ENCODE measurements around the gene RNASEH2C.

RNASEH2C gene

DNA sequence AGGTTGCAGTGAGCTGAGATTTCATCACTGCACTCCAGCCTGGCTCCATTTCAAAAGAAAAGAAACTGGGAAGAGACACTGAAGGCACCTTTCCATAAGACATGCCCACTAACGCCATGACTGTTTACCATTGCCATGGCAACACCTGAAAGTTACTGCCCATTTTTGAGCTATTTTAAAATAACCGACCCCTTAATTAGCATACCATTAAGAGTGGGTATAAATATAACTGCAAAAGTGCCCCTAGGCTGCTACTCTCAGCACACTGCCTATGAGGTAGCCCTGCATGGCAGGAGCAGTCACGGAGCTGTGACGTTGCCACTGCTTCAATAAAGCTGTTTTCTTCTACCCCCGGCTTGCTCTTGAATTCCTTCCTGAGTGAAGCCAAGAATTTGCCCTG, 9.9 kb upstream of the RNASEH2C start:
- no peak for TF ChIP-seq CTCF (IDR thresholded peaks at IDR 0.05; ENCODE audit: extremely low read depth, insufficient read depth, missing control alignments)
- in situ Hi-C loops (cut with MboI; ENCODE audit: low pct_unique_long_range_greater_than_20kb, low sequenced_read_pairs, unreplicated experiment) = no loop called here

DNA sequence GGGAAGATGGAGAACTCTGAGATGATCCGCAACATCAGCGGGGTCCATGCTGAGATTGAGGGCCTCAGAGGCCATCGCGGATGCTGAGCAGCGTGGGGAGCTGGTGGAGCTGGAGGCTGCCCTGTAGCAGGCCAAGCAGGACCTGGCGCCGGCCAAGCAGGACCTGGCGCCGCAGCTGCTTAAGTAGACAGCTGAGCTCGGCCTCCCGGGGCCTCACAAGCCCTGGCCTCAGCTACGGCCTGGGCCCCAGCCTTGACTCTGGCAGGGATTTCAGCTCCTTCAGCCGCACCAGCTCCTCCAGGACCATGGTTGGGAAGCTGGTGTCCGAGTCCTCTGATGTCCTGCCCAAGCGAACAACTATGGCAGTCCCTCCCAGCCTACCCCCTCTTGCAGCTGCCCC, 7.3 kb upstream of the RNASEH2C start:
- TF ChIP-seq CTCF (IDR thresholded peaks at IDR 0.05; ENCODE audit: extremely low read depth, insufficient read depth, missing control alignments) = no peak
- in situ Hi-C loops (cut with MboI; ENCODE audit: low pct_unique_long_range_greater_than_20kb, low sequenced_read_pairs, unreplicated experiment) = no loop called here
- no peak for DNase-seq (ENCODE audit: low spot score)

More for the DNA sequence above, 9.9 kb upstream of the RNASEH2C start:
- no peak for DNase-seq (ENCODE audit: low spot score)

DNA sequence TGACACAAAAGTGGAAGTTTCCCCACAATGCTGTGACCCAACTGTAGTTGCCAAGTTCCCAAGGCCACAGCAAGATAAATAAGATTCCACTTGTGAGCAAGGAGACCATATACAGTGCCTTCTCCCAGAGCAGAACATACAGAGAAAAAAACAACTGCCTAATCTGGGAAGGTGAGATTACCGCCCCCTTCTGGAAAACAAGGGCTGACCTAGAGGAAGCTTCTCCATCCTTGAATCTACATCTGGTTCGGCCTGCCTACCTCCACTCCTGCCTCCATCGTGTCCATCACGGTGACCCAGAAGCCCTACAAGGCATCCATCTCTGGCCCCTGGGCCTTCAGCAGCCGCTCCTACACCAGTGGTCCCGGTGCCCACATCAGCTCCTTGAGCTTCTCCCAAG, 6.1 kb upstream of the RNASEH2C start:
- no peak for TF ChIP-seq CTCF (IDR thresholded peaks at IDR 0.05; ENCODE audit: extremely low read depth, insufficient read depth, missing control alignments)
- in situ Hi-C loops (cut with MboI; ENCODE audit: low pct_unique_long_range_greater_than_20kb, low sequenced_read_pairs, unreplicated experiment) = no loop called here
- no peak for DNase-seq (ENCODE audit: low spot score)

DNA sequence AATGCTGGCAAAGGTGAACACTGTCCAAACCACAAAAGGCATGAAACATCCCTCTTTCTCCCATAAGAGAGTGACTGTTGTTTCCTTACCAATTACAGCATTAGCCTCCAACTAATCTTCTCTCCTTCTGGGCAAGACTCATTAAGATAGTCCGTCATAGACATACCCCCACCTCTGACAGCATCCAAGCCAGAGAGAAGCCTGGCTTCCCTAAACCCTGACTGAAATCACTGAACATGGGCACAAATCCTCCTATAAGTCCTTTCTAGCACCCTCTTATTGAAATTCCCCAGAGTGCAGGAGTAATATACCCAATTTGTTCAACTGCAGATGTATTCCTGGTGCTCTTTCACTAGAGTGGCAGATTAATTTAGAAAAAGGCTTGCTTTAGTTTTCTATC, 1.7 kb upstream of the RNASEH2C start:
- DNase-seq (ENCODE audit: low spot score) = no peak
- in situ Hi-C loops (cut with MboI; ENCODE audit: low pct_unique_long_range_greater_than_20kb, low sequenced_read_pairs, unreplicated experiment) = no loop called here
- TF ChIP-seq CTCF (IDR thresholded peaks at IDR 0.05; ENCODE audit: extremely low read depth, insufficient read depth, missing control alignments) = no peak

DNA sequence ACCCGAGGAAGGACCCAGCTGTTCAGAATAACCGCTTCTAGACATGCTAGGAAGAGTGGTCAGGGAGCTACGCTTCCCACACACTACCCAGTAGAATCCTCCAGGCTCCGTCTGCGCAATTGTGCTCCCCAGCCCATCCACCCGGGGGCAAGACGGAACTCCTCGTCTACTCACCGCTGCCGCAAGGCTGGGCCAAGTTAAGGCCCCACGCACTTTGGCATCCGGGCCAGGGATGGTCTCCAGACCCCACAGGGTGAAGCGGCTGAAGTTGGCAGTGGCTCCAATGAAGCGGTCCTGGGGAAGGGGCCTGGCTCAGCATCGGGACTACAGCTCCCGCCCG, 757 bp downstream of the RNASEH2C start:
- no peak for TF ChIP-seq CTCF (IDR thresholded peaks at IDR 0.05; ENCODE audit: extremely low read depth, insufficient read depth, missing control alignments)
- in situ Hi-C loops (cut with MboI; ENCODE audit: low pct_unique_long_range_greater_than_20kb, low sequenced_read_pairs, unreplicated experiment) = loop anchor here (10.0 kb wide), 1 partner anchor 95 kb away; no protein-coding TSS in a partner anchor
- DNase-seq (ENCODE audit: low spot score) = no peak

DNA sequence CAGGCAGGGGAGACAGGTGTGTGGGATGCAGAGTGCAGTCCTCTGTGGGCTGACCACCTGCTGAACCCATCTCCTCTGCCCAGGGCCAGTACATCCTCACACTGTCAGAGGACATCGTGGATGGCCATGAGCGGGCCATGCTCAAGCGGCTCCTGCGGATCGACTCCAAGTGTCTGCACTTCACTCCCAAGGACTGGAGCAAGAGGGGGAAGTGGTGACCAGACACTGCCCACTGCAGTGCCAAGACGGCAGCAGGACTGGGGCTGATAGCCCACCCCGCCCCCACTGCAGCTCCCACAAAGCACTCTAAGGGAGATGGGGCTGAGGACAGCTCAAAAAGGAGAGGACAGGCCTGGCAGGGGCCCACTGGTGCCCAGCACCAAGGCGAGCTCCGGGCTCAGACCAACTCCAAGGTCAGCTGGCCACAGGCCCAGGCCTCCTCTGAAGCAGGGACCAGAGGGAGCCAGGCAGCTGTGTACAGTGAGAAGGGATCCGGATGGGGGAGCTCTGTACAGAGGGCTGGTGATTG, 1.6 kb downstream of the RNASEH2C start:
- in situ Hi-C loops (cut with MboI; ENCODE audit: low pct_unique_long_range_greater_than_20kb, low sequenced_read_pairs, unreplicated experiment) = loop anchor here (10.0 kb wide), 1 partner anchor 96 kb away; no protein-coding TSS in a partner anchor
- no peak for DNase-seq (ENCODE audit: low spot score)
- no peak for TF ChIP-seq CTCF (IDR thresholded peaks at IDR 0.05; ENCODE audit: extremely low read depth, insufficient read depth, missing control alignments)

- no peak for TF ChIP-seq CTCF (IDR thresholded peaks at IDR 0.05; ENCODE audit: extremely low read depth, insufficient read depth, missing control alignments)
- no peak for DNase-seq (ENCODE audit: low spot score)
- in situ Hi-C loops (cut with MboI; ENCODE audit: low pct_unique_long_range_greater_than_20kb, low sequenced_read_pairs, unreplicated experiment) = loop anchor here (10.0 kb wide), 1 partner anchor 96 kb away; no protein-coding TSS in a partner anchor
These were observed 2.1 kb downstream of the RNASEH2C start for GRCh38 chr11:65718531-65718930.

Measured in GM13977 (cell line).